Prostate gland (tissue), 2 donors: ENCODE measurements around the gene PIGC.

Experiments used
- CTCF ChIP-seq, 4 experiments: fragments of 200-600 bp in 2 of 4; fragments of 450-650 bp in 2 of 4; sonication (generic) in 2 of 4; IDR thresholded peaks; 1 replicate in 3 of 4; 2 replicates in 1 of 4; pipeline ENCODE4 v1.5.1; 2016 to 2019; ENCODE audit warnings: antibody characterized with exemption in 4 of 4, mild to moderate bottlenecking in 2 of 4, moderate library complexity in 2 of 4
- POLR2A ChIP-seq: fragments of 450-650 bp; IDR thresholded peaks from one replicate; pipeline ENCODE4 v1.6.1; 2016; ENCODE audit warnings: antibody characterized with exemption, mild to moderate bottlenecking
- POLR2AphosphoS5 ChIP-seq: sonication (generic); formaldehyde crosslinking; IDR thresholded peaks from one replicate; pipeline ENCODE4 v1.6.1; 2017; ENCODE audit warnings: antibody characterized with exemption

- TF ChIP-seq POLR2A = no peak
- no peak for TF ChIP-seq CTCF (IDR thresholded peaks at IDR 0.05)
- no peak for TF ChIP-seq POLR2AphosphoS5
These were observed 25.8 kb upstream of the PIGC start for GRCh38 chr1:172469717-172470116.
